ENCODE results near the gene LHPP.

LHPP gene

GRCh38 chr10:124596962-124597845, 135.6 kb downstream of the LHPP start:
- TF ChIP-seq, protein P1, sequence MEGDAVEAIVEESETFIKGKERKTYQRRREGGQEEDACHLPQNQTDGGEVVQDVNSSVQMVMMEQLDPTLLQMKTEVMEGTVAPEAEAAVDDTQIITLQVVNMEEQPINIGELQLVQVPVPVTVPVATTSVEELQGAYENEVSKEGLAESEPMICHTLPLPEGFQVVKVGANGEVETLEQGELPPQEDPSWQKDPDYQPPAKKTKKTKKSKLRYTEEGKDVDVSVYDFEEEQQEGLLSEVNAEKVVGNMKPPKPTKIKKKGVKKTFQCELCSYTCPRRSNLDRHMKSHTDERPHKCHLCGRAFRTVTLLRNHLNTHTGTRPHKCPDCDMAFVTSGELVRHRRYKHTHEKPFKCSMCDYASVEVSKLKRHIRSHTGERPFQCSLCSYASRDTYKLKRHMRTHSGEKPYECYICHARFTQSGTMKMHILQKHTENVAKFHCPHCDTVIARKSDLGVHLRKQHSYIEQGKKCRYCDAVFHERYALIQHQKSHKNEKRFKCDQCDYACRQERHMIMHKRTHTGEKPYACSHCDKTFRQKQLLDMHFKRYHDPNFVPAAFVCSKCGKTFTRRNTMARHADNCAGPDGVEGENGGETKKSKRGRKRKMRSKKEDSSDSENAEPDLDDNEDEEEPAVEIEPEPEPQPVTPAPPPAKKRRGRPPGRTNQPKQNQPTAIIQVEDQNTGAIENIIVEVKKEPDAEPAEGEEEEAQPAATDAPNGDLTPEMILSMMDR (IDR thresholded peaks at IDR 0.05; ENCODE audit: insufficient read depth, low read depth, low read length, missing control alignments), result no peak
- no peak for DNase-seq (ENCODE audit: low read depth)
- no peak overlapping the region for H3K4me3 ChIP-seq (ENCODE audit: low read length)

- TF ChIP-seq, protein P1 (IDR thresholded peaks at IDR 0.05; ENCODE audit: insufficient read depth, low read depth, low read length, missing control alignments), result no peak
- no peak for DNase-seq (ENCODE audit: low read depth)
- H3K4me3 ChIP-seq (ENCODE audit: low read length), result no peak overlapping the region
Observed at GRCh38 chr10:124597846-124598165, 136.2 kb downstream of the LHPP start.

- no peak for DNase-seq (ENCODE audit: low read depth)
- TF ChIP-seq, protein P1 (IDR thresholded peaks at IDR 0.05; ENCODE audit: insufficient read depth, low read depth, low read length, missing control alignments), result no peak
- no peak overlapping the region for H3K4me3 ChIP-seq (ENCODE audit: low read length)
Observed at GRCh38 chr10:124598196-124598595, 136.6 kb downstream of the LHPP start.

DNA sequence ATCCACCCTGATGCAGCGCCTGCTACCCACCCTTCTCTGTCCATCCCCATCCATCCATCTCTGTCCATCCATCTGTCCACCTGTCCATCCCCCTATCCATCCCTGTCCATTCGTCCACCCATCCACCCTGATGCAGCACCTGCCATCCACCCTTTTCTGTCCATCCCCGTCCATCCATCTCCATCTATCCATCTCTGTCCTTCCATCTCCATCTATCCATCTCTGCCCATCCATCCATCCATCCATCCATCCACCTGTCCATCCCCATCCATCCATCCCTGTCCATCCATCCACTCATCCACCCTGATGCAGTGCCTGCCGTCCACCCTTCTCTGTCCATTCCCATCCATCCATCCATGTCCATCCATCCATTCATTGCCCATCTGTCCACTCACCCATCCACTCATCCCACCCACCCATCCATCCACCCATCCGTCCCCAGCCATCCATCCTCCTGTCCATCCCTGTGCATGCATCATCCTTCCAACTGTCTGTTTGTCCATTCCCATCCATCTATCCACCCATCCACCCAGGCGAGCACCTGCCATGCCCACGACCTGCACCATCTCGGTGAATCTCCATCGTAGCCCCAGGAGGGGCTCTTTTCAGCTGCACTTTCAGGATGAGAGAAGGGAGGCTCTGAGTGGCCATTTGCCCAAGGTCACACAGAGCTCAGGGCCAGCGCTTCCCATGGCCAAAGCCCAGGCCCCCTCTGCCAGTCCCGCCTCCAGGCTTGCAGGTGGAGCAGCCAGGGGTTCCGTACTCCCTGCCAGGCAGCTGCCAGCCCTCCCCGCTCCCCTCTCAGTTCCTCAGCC, 137.4 kb downstream of the LHPP start:
- TF ChIP-seq, protein P1 (IDR thresholded peaks at IDR 0.05; ENCODE audit: insufficient read depth, low read depth, low read length, missing control alignments), result no peak
- no peak for DNase-seq (ENCODE audit: low read depth)
- H3K4me3 ChIP-seq (ENCODE audit: low read length), result no peak overlapping the region

- TF ChIP-seq, protein P1 (IDR thresholded peaks at IDR 0.05; ENCODE audit: insufficient read depth, low read depth, low read length, missing control alignments), result no peak
- DNase-seq (ENCODE audit: low read depth), result no peak
- H3K4me3 ChIP-seq (ENCODE audit: low read length), result no peak overlapping the region
Observed at GRCh38 chr10:124599588-124600050, 138.0 kb downstream of the LHPP start.

DNA sequence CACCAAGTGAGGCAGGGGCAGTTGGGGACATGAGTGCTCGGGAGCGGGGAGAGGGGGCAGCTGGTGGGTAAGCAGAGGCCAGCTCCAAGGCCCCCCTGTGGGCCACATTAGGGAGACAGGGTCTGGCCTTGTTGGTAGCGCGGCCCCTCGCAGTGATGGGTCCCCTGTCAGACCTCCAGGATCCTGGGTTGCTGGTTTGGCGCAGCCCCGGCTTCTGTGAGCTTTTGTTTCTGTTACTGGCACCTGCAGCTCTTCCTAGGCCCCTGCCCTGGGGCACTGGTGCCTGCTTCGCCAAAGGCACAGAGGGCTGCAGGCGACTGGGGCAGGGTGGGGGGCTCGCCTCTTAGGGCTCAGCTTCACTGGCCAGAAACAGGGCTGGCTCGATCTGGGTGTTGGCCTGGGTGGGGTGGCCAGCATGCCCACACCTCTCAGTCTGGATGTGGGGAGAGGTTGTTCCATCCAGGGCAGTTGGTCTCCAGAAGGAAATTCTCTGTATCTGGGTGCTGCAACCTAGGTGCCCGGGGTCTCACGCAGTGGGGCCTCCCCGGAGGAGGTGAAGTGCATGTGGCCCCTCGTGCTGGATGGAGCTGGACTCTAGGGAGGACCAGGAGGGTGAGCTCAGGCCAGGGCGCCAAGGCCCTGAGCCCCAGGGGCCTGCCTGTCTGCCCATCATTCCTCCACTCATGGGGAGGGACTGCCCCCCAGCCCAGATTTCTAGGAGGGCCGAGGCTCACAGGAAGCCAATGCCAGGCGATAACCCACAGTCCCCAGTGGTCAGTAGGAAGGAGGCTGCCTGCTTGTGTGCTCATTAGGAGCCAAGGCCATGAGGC, 138.6 kb downstream of the LHPP start:
- no peak overlapping the region for H3K4me3 ChIP-seq (ENCODE audit: low read length)
- TF ChIP-seq, protein P1 (IDR thresholded peaks at IDR 0.05; ENCODE audit: insufficient read depth, low read depth, low read length, missing control alignments), result no peak
- no peak for DNase-seq (ENCODE audit: low read depth)
